Epidermal melanocyte (primary cell): ENCODE data around the gene RRP7A.
"Not testable (repeated sequence)": the region's sequence is repeated elsewhere in the genome, so short reads cannot be mapped to it uniquely, and the experiment has no call there.

ENCODE experiments used
- DNase-seq: peaks from one replicate; pipeline ENCODE4 v3.0.0; 2011; ENCODE audit warnings: low spot score; ENCODE audit not compliant: insufficient read length

The RRP7A gene

DNA sequence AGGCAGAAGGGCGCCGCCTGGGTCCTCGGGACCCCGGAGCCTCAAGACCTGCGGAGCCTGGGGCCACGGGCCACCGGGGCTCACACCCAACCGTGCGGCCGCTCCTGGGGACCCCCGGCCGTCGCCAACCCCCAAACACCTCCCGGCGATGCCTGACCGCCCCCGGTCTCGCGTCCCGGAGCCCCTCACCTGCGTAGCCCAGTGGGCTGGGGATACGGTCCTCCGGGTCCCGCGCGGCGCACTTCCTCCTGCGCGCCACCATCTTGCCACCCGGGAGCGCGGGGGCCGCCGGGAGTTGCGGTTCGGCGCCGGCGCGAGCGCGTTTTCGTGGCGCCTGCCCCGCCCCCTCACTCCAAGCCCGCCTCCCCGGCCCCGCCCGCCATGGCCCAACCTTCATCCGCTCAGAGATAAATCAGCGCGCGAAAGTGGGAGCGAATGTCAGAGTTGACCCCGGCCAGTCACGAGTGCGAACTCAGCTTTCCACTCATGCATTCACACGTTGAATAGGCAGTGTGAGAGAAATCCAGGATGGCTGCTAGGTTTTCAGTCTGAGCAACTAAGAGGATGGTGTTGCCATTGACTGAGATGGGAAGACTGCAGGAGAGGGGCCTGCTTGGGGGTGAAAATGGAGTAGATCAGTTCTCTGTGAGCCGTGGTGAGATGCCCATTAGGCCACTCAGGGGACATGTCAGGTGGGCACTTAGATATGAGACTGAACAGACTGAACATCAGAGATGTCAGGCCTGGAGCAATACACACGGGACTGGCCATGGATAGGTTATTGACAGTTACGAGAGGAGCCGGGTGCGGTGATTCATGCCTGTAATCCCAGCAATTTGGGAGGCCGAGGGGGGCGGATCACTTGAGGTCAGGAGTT, at the start of gene RRP7A:
Gene RRP7A, minus strand, starts transcription at position 272 of the 877 bp plus-strand sequence. Its CDS starts 10 bp downstream, at position 262.
- peak; percentile 62 for DNase-seq

DNA sequence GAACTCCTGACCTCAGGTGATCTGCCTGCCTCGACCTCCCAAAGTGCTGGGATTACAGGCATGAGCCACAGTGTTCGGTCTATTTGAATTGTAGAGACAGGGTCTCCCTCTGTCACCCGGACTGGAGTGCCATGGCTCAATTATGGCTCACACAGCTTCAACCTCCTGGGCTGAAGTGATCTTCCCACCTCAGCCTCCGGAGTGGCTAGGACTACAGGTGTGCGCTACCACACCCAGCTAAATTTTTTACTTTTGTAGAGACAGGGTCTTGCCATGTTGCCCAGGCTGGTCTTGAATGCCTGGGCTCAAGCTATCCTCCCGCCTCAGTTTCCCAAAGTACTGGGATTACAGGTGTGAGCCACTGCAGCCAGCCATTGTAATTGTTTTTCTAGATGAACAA, 48.4 kb upstream of the RRP7A start:
- not testable (repeated sequence) for DNase-seq

DNA sequence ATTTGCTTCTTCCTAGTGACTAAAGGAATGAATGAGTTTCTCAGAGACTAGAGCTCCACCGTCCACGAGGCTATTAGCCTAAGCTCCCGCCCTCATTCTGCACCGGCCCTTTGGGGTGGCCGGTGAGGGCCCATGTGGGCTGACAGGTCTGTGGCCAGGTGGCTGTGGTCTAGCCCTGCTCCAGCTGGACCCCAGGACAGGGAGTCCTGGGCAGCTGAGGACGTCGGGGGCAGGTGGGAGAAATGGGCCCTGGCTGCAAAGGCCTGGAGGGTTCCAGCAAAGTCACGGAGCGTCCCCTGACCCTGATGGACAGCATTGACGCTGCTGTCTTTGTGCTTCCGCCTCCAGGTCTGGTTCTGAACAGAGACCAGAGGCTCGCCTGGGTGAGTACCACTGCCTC, 46.4 kb upstream of the RRP7A start:
- no peak for DNase-seq

GRCh38 chr22:42564699-42565098, 45.1 kb upstream of the RRP7A start:
- no peak for DNase-seq

DNA sequence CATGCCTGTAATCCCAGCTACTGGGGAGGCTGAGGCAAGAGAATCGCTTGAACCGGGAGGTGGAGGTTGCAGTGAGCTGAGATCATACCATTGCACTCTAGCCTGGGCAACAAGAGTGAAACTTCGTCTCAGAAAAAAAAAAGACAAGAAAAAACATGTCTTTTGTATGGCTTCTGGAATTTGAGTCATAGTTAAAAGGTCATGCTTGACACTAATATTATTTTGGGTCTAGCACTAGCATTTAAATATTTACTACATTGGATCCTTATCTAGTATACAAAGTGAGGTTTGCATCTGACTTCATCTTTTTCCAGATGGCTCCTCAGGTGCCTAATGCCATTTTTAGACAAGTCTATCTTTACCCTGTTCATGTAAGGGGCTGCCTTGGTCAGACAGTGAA, 44.3 kb upstream of the RRP7A start:
- not testable (repeated sequence) for DNase-seq

DNA sequence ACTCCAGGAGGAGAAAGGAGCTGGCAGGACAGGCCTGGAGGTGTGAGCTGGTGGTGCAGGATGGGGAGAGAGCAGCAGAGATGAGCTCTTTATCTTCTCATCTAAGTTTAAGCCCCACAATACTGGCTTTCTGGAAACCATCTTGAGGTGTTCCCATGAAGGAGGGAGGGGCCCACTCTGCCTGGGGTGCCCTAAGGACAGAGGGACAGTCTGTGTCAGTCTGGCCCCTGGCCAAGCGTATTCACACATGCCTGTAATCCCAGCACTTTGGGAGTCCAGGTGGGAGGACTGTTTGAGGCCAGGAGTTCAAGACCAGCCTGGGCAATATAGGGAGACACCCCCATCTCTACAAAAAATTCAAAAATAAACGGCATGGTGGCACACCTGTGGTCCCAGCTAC, 43.1 kb upstream of the RRP7A start:
- no peak for DNase-seq

DNA sequence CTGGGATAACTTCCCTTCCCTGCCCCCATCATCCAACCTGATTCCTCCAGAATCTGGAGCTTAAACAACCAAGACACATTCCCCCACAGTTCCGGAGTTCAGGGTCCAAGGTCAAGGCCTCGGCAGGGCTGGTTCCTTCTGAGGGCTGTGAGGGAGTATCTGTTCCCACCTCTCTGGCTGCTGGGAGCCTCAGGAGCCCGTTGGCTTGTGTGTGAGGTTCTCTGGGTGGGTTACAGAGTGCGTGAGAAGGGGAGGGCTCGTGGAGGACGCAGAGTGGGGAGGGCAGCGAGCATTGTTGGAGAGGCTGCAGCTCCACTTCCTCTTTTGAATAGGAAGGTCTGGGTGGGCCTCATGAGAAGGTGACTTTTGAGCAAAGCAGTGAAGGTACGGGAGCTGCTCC, 42.7 kb upstream of the RRP7A start:
- no peak for DNase-seq

- DNase-seq, result no peak
Observed at GRCh38 chr22:42561856-42562255, 42.3 kb upstream of the RRP7A start.

DNA sequence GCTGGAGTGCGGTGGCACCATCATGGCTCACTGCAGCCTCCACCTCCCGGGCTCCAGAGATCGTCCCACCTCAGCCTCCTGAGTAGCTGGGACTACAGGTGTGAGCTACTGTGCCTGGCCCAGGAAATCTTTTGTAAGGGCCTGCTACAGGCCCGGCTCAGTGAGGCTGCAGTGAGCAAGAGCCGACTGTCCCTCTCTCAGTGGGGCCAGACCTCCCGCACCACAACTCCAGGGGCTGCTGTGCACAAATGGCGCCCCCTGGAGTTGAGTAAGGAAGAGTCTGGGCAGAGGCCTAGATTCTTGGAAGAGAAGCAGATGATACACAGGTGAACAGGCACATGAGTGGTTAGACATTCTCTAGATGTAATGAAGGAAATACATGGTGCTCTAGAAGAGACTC, 41.2 kb upstream of the RRP7A start:
- DNase-seq, result no peak

DNA sequence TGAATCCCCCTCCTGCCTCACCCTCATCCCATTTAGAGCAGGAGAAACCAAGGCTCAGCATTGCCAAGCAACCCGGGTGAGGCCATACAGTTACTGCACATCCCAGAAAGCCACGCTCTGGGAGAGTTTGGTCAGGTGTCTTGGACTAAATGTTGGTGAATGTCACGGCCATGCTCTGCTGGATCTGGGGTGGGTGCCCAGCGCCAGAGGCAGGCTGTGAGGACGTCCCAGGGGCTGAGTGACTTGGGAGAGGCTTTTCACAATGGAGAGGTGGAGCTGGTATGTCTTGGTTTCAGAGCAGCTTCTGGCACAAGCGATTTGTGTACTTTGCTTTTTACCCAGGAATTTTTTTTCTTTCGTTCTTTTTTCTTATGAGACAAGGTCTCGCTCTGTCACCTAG, 40.8 kb upstream of the RRP7A start:
- DNase-seq, result no peak

DNA sequence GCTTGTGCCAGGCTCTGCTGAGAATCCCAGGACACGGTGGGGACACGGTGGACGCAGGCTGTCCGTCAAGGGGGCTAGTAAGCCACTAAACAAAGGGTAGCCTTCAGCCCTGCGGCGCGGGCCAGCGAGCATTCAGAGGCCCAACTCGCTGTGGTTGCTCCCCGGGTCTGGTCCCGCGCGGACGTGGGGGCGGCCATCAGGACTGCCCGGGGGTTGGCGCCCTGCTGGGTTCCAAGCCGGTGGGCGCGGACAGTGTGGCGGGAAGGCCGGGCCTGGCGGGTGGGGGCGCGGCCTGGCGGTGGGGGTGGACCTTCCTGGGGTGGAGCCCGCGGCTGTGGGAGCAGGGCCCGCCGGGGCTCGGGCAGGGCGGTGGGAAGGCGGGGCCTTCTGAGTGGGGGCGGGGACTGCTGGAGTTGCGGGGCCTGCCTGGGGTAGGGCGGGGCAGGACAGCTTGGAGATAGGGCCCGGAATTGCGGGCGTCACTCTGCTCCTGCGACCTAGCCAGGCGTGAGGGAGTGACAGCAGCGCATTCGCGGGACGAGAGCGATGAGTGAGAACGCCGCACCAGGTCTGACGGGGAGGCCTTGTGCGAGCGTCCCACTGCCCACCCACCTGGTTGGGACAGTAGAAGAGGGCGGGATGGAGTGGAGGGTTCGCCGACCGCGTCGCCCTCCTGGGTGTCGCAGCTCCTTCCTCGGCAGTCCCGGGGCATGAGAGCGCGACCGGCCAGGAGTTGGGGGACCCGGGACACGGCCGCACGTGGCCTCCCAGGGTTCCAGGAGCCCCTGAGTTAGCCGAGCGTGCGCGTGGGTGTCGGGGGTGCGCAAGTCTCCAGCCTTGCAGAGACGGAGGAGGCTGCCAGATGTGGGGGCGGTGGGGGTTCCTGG, 34.1 kb upstream of the RRP7A start, which contains the start of gene SERHL2:
Gene SERHL2, plus strand, starts transcription at position 482 of the 887 bp plus-strand sequence. Its CDS starts 65 bp downstream, at position 547.
- peak; percentile 76 for DNase-seq

GRCh38 chr22:42552294-42552647, 32.7 kb upstream of the RRP7A start:
- DNase-seq, result not testable (repeated sequence)

DNA sequence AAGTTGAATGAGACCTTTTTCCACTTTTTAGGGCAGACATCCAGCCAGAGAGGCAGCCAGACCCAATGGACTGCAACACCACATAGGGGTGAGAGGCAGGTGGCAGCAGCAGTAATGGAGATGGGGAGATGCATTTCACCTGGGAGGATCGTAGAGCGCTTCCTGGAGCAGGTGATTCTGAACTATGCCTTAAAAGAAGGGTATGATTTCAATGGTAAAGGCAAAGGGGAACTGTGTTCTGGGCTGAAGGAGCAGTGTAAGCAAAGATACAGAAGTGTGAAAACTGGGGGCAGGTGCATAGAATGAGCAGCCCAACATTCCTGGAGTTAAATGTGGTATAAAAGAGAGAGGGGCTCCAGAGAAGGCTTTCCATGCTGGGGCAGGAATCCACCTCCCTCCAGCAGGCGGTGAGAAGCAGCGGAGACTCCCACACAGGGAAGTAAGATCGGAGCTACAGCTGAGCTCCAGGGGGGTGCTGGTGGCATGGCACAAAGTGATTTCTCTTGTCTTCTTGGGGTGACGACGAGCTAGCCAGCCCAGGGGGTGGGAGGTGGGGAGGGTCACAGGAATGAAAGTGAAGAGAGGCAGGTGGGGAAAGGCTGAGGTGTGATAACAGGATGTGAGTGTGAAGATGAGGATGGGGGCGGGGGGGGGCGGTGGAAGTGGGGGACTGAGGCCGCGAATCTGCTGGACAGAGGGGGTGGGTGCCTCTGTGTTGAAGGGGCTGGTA, 29.9 kb upstream of the RRP7A start:
- DNase-seq, result no peak

- DNase-seq, result no peak
Observed at GRCh38 chr22:42548597-42549330, 29.2 kb upstream of the RRP7A start.

DNA sequence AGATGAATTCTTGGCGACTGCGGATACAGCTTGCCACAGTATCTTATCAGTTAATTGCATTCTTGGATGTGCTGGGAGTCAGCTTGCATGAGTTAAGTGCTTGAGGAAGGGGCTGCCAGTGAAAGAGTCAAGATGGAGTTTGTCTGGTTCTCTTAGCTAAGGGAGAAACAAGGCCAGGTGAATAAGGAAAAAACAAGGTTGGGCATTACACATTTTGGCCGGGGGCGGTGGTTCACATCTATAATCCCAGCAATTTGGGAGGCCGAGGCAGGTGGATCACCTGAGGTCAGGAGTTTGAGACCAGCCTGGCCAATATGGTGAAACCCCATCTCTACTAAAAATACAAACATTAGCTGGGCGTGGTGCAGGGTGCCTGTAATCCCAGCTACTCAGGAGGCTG, 28.5 kb upstream of the RRP7A start:
- DNase-seq, result not testable (repeated sequence)

- no peak for DNase-seq
Observed at GRCh38 chr22:42547562-42547961, 28.0 kb upstream of the RRP7A start.

GRCh38 chr22:42544686-42545085, 25.1 kb upstream of the RRP7A start:
- DNase-seq, result no peak

- DNase-seq, result not testable (repeated sequence)
Observed at GRCh38 chr22:42539236-42539771, 19.7 kb upstream of the RRP7A start.

GRCh38 chr22:42537199-42537831, 17.7 kb upstream of the RRP7A start:
- DNase-seq, result not testable (repeated sequence)

GRCh38 chr22:42536634-42537033, 17.0 kb upstream of the RRP7A start:
- DNase-seq, result not testable (repeated sequence)
